Hematopoietic multipotent progenitor cell treated with erythropoietin and hydrocortisone succinate and interleukin-3 and kit ligand, for 6 days (in vitro differentiated cells): Measurements from ENCODE around the gene CYSRT1.

ENCODE experiments used
- DNase-seq: peaks from one replicate; pipeline ENCODE4 v3.0.0-alpha.2; 2015

Gene CYSRT1

DNA sequence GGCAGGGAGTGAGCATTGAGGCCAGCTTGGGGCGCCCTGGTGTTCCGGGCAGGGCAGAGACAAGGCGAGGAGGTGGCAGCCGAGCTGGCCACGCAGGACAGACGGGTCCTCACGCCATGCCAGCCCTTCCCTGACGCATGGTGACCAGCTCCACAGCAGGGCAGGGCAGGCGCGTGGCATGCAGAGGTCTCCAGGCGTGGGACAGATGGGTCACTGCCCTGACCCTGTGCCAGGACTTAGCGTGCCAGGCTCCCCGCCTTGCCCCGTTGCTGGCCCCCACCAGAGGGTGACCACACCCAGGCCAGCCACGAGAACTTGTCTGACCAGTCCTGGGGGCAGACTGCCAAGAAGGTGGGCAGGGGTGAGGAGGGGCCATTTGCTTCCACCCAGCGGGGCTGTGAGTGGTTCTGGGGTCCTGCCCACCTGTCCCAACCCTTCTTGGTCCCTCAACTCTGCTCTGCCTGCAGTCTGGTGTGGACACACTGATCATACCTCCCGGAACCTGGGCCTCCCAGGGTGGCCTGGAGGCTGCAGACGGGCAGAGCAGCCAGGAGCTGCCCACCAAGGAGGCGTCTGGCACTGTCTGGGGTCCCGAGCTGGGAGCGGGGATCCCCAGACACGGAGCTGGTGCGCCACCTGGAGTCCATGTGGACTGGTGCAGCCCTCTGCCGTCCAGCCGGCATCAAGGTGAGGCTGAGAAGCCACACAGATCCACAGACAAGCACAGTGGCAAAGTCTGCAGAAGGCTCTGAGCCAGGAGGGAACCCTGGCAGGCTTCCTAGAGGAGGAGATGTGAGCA is 2.3 kb downstream of the CYSRT1 start, which contains the start of gene RNF224:
TSS of gene RNF224 (plus strand) at position 449 of the 799 bp plus-strand sequence. CDS start 834 bp downstream, outside the sequence.
- DNase-seq: peak; percentile 93

DNA sequence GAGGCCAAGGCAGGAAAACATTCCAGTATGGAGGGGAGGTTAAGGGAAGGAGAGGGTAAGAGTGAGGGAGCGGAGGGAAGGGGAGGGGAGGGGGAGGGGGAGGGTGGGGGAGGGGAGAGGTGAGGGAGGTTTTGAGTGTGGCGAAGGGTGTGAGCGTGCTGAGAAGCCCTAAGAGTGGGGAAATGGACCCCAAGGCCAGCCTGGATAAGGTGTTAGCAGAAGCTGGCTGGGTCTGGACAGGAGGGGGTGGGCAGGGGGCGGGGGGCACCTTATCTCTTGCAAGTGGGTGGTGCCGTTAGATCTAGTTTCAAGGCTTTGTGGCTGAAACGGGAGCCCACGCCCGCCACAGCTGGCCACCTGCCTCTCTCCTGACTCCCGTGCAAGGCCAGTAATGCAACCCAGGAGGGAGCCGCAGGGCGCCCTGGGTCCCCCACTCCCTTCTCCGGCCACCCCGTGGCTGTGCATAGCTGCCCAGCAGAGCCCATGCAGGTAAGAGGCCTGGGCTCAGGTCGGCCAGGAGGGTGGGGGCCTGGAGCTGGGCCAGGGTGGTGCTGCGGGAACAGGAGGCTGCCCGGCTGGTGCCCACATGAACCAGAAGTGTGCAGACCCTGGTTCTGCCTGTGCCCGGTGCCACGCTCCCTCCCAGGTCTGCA is 3.0 kb downstream of the CYSRT1 start:
- DNase-seq: peak; percentile 35

DNA sequence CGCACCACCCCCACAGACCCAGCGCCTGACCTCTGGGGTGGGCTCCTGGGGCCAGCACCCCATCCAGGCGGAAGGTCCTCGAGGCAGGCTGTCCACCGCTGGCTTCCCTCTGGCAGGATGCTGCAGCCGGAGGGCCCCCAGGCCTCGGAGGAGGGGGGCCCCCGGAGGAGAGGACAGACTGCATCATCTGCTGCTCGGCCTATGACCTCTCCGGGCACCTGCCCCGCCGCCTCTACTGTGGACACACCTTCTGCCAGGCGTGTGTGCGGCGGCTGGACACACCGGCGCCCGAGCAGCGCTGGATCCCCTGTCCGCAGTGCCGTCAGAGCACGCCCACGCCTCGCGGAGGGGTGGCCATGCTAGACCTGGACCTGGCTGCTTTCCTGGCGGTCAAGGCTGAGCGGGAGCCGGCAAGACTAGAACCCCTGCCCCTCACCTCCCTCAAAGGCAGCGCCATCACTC is 3.6 kb downstream of the CYSRT1 start:
- no peak for DNase-seq

DNA sequence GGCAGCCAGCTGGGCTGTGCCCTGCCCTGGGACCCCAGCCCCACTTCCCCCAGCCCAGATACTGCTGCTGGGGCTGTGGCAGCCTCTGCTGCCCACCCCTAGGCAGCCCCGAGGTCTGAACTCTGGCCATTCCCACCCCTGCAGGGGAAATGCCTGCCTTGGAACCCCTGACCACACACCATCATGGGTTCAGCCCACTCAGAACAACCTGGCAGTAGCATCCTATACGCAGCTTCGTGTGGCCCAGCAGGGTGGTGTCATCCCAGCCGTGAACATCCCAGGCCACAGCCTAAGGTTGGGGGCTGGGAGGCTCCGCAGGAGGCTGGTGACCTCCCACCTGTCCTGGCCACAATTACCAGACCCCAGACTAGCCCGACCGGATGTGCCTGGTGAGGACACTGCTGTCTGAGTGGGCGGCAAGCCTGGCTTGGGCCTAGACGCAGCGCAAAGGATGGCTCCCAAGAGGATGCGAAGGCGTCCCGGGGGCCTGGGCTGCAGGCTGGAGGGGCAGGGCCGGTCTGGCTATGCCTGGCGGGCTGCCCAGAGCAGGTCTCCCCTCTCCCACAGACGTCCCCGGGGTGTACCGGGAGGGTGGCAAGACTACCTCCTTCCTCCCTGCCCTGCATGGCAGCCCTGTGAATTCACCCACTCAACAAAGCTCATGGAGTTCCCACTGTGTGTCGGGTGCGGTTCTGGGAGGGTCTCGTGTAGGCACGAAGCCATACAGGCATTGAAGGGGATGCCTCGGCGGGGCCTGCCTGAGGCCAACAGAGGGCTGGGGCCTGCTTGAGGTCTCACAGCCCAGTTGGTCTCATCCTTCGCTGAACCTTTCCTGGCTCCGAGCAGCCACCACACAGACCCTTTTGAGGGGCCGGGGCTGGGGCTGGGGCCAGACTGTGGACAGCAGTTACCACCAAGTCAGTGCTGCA is 4.3 kb downstream of the CYSRT1 start:
- DNase-seq: no peak

DNA sequence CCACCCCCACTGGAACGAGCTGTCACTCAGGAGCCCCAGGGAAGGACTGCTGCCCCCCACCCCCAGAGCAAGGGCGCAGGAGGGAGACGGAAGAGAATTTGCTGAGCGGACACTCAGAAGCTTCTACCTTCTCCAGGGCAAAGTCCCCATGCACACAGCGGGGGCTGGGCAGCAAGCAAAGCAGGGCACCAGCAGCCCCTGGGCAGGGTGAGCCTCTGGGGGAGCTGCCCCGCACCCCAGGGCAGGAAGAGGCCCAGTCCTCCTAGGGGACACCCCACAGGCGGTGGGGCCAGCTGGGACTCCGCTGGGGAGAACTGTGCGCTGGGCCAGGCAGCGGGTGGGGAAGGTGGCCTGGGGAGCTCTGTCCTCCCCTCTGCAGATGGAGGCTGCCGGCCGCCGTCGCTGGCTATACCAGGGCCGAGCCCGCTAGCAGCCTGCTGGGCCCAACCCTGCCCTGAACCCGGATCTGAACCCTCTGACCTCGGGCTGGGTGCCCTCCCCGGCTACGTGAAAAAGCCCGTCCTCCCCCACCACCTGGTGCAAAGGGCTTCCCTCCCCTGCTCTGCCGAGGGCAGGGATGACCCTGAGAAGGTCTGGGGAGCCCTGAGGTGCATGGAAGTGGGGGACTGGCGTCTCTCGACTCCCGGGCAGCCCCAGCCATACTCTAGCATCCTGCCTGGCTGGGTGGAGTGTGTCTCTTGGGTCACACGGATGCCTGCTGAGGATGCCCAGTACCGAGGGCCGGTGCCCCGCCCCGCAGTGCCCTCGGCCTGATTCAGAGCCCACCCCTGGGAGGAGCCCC is 5.1 kb downstream of the CYSRT1 start:
- no peak for DNase-seq

DNA sequence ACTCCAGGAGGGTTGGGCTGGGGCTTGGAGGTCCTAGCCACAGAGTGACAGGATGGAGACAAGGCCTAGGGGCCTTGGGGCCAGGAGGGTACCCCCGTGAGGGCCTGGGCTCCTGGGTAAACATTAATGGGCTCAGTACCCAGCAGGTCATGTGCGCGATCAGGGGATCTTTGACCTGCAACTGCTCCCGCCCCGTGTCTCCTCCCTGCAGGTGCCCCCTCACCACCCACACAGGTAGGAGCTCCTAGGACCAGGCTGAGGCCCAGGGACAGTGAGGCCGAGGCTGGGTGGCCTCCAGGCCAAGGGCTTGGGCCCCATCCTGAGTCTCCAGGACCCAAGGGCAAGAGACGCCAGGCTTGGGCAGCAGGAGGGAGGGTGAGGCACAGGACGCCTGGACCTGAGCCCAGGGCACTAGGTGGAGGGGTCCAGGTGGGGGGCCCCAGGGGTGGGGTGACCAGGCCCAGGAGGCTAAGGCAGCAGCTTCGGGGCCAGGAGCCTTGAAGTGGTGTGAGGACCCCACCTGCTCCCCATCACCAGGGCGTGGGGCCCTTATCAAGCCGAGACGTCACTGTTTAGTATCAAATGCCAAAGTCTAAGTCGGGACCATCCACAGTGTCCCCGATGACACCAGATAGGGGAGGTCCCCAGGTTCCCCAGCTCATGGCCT is 5.9 kb downstream of the CYSRT1 start, which contains the start of gene SLC34A3:
TSS of gene SLC34A3 (plus strand) at position 197 of the 667 bp plus-strand sequence. CDS start 802 bp downstream, outside the sequence.
- no peak for DNase-seq

DNA sequence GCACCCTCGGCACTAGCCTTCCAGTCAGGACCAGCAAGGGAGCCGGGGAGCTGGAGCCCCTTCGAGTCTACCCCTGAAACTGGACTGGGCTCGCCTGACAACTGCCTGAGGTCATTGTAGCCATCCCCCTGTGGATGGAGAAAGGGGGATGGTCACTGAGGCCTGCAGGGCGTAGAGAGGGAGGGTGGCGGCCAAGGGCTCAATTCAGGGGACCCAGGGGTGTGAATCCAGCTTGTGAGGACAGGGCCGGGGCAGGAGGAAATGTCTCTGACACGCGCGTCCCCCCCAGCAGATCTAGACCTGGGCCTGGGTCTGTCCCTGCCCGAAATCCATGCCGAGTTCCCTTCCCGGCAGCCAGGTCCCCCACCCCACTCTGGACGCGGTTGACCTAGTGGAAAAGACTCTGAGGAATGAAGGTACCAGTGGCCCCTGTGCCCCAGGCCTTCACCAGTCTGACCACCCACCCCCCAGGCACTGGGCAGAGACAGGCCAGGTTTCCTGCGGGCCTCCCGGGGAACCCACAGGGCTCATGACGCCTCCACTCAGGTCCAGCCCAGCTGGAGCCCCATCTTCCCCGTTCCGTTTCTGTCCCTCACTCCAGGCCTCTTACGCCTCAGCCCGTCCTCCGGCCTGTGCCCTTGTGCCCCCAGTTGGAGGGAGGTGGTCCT is 6.5 kb downstream of the CYSRT1 start:
- no peak for DNase-seq

DNA sequence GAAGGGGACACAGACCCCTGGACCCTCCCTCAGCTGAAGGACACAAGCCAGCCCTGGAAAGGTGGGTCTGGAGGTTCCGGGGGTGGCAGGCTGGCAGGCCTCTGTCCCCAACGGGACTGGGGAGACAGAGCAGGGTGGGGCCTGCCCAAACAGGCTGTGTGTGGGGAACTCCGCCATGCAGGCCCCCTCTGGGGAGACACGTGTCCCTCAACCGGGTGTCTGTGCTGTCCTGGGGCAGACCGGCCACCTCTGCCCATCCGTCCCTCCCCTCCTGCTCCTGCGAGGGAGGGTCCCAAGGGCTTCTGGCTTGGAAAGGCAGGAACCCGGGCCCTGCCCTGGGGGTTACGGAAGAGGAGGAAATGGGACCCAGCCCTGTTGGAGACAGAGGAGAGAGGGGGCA is 7.1 kb downstream of the CYSRT1 start:
- DNase-seq: no peak

DNA sequence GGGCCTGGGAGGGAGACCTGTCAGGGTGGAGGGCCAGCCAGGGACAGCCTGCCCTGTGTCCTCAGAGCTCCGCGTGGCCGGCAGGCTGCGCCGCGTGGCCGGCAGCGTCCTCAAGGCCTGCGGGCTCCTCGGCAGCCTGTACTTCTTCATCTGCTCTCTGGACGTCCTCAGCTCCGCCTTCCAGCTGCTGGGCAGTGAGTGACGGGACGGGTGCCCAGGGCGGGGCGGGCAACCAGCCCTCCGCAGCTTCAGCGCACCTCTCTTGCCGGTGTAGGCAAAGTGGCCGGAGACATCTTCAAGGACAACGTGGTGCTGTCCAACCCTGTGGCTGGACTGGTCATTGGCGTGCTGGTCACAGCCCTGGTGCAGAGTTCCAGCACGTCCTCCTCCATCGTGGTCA is 7.5 kb downstream of the CYSRT1 start:
- DNase-seq: no peak

DNA sequence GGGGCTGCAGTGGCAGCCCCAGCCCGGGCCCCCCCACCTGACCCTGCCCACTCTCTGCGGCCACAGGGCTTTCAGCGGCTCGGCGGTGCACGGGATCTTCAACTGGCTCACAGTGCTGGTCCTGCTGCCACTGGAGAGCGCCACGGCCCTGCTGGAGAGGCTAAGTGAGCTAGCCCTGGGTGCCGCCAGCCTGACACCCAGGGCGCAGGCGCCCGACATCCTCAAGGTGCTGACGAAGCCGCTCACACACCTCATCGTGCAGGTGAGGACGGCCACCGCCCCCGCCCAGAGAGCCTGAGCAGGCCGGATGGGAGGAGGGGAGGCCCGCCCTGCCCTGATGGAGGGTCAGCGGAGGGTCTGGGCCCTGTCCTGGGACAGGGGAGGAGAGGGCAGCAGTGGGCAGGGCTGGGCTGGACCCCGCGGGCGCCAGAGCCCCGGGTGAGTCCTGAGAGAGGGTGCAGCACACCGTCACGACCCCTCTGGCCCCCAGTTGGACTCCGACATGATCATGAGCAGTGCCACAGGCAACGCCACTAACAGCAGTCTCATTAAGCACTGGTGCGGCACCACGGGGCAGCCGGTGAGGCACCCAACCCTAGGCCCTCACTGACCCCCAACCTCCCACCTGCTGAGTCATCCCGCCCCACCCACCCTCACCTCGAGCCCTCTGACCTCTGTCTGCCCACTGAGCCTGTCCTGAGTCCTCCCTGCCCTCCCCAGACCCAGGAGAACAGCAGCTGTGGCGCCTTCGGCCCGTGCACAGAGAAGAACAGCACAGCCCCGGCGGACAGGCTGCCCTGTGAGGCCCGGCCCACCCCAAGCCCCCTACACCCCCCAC is 8.4 kb downstream of the CYSRT1 start:
- DNase-seq: no peak

DNA sequence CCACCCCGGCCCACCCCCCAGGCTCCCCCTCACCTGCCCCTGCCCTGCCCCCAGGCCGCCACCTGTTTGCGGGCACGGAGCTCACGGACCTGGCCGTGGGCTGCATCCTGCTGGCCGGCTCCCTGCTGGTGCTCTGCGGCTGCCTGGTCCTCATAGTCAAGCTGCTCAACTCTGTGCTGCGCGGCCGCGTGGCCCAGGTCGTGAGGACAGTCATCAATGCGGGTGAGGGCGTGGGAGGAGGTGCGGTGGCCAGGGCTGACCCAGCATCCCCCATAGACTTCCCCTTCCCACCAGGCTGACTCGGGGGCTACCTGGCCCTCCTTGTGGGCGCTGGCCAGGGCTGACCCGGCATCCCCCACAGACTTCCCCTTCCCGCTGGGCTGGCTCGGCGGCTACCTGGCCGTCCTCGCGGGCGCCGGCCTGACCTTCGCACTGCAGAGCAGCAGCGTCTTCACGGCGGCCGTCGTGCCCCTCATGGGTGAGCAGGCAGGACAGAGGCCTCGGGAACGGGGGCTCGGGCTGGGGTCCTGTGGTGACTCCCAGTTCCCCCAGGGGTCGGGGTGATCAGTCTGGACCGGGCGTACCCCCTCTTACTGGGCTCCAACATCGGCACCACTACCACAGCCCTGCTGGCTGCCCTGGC is 9.2 kb downstream of the CYSRT1 start:
- no peak for DNase-seq

DNA sequence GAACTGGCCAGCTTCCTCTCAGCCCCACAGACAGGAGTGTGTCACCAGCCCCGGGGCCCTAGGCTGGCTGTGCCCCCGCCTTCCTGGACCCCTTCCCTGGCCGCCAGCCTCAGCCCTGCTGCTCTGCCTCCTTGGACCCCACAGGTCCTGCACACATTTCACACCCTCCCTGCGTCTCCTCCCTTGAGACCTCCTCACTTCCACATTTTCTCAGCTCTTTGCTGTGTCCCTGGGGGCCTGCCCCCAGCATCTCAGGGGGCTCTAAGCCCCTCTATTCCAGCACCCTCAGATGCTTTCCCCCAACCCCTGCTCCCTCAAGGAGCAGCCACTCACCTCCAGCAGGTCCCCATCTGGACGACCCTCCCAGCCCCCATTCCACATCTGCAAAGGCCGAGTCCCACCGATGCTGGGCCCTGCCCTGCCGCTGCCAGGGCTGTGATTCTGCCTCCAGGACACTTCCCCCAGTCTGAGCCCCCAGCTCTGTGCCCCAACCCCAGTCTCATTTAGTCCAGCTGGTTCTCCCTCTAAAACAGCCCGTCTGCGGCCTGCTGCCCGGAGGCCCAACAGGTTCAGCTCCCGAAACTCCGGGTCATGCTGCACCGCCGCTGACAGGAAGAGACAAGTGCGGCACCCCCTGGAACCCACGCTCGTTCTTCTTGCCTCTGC is 9.9 kb downstream of the CYSRT1 start:
- no peak for DNase-seq

DNA sequence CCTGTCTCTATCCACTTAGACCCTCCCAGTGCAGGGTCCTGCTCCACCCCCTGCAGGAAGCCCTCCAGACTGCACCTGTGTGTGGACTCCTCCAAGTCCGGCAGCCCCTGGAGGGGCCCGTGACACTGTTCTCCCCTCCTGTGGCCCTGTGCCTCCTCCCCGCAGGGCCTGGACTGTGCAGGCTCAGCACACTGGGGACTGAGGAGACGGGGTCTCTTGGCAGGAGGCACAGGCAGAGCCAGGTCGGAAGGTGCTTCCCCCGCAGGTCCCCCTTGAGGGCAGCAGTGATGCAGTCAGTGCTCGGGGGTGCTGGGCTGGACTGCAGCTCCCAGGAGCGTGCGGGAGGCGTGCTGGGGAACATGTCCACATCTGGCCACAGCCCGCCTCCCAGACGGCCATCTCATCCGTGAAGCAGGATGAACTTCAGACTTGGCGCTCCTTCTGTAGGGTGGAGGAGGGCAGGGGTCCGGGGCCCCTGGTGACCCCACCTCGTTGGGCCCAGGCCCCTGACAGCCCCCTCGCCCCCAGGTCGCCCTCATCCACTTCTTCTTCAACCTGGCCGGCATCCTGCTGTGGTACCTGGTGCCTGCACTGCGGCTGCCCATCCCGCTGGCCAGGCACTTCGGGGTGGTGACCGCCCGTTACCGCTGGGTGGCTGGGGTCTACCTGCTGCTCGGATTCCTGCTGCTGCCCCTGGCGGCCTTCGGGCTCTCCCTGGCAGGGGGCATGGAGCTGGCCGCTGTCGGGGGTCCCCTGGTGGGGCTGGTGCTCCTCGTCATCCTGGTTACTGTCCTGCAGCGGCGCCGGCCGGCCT is 10.7 kb downstream of the CYSRT1 start:
- DNase-seq: no peak

DNA sequence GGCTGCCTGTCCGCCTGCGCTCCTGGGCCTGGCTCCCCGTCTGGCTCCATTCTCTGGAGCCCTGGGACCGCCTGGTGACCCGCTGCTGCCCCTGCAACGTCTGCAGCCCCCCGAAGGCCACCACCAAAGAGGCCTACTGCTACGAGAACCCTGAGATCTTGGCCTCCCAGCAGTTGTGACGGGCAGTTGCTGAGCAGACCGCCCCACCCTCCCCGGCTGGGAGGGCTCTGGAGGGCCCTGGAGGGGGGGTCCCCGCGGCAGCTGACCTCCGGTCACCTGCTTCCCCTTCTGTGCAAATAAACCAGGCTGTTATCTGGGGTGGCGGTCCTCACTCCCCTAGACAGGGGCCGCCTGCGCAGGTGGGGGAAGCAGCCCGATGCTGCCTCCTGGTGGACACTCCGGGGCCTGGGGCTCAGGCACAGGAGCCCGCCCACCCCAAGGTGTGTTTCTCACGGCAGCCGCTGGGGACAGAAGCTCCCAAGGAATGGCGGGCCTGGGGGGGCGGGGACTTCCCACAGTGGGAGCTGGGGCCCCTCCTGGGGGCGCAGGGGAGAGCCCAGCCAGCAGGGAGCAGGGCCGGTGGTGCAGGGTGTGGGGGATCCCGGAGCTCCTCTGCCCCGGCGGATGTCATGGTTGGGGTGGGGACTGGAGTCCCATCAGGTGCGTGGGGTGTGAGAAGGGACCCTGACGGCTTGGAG is 11.4 kb downstream of the CYSRT1 start:
- DNase-seq: peak; percentile 94

DNA sequence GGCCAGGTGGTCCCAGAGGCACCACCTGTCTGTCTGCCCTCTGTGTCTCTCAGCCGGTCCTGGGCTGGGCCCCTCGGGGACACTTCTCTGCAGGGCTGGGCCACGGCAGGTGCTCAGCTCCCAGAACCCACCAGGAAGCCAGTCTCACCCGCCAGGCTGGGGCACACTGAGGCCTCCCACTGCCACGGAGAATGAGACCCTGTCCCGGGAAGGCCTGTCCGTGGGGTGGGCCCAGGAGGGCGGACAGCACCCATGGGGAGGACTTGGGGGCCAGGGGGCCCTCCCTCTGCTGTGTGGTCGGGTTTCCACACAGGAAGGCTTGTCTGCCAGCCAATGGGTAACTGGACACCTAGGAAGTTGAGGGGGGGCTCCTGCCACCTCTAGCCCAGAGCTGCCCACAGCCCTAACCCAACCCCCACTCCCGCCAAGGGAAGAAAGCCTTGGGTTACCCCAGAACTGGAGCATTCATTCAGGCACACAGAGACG is 12.0 kb downstream of the CYSRT1 start:
- DNase-seq: no peak

DNA sequence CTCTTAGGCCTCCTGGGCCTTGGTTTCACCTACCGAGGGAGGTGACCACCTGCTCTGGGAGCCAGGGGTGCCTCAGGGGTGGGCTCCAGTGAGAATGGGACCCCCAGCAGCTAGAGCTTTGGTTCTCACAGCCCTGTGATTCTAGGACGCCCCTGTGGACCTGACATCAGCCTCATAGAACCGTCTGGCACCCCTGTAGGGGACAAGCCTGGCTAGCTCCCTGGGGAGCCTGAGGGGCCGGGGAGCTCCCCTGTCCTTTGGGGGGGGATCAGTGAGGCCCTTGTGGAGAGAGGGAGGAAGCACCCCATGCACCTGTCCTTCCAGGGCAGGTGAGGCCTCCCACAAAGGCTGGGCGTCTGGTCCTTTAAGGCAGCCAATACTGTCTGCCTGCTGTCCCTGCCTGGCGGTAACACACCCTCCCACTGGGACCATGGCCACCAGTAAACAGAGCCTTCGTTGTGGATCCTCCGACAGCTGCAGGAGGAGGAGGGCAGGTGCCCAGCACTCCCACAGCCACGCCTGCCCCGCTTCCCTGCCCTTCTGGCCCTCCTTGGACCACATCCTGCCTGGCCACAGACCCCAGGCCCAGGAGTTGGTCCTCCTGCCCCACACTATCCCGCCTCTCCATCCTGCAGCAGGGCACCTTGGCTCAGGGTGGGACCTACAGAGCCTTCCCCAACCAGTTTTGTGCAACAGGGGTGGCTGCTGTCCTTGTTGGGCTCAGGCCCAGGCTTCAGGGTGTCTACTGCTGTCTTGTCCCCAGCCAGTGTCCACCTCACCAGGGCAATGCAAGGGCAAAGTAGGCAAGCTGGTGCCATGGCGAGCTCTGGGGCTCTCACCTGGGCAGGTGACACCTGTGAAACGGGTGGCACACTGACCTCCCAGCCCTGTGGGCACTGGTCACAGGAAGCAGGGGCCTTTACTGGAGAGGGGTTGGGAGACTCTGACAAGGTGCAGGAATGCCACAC is 13.1 kb downstream of the CYSRT1 start:
- DNase-seq: no peak
